Mesenchymal stem cell (in vitro differentiated cells and primary cell): ENCODE measurements around the gene ERCC6L2.

Experiments used
- DNase-seq: peaks from one replicate; pipeline ENCODE4 v3.0.0-alpha.2; 2013
- H2AFZ ChIP-seq: one replicate; pipeline ENCODE4 v1.6.1; 2013; ENCODE audit warnings: low read depth, mild to moderate bottlenecking, control low read depth, inconsistent platforms, low read length, moderate library complexity
- H2AK5ac ChIP-seq: 2 replicates; pipeline ENCODE4 v1.6.1; 2013; ENCODE audit warnings: low read length, moderate library complexity, mild to moderate bottlenecking, inconsistent platforms; ENCODE audit not compliant: severe bottlenecking
- H2BK120ac ChIP-seq: one replicate; pipeline ENCODE4 v1.6.1; 2013; ENCODE audit warnings: low read depth, mild to moderate bottlenecking, inconsistent platforms, low read length, moderate library complexity
- H2BK12ac ChIP-seq, 2 experiments: one replicate each; pipeline ENCODE4 v1.6.1; 2013; ENCODE audit warnings: inconsistent platforms in 2 of 2, low read length in 2 of 2, mild to moderate bottlenecking in 2 of 2, moderate library complexity in 2 of 2, control low read depth in 1 of 2
- H2BK15ac ChIP-seq: one replicate; pipeline ENCODE4 v1.6.1; 2013; ENCODE audit warnings: mild to moderate bottlenecking, low read depth, inconsistent platforms; ENCODE audit not compliant: poor library complexity, severe bottlenecking
- H2BK5ac ChIP-seq: 2 replicates; pipeline ENCODE4 v1.6.1; 2013; ENCODE audit warnings: low read depth, mild to moderate bottlenecking, low read length, control low read depth, inconsistent platforms; ENCODE audit not compliant: poor library complexity, severe bottlenecking
- H3K14ac ChIP-seq, 2 experiments: one replicate each; pipeline ENCODE4 v1.6.1; 2013; ENCODE audit warnings: inconsistent platforms in 2 of 2, low read length in 2 of 2, control low read depth in 1 of 2, mild to moderate bottlenecking in 1 of 2, moderate library complexity in 1 of 2
- H3K18ac ChIP-seq, 2 experiments: one replicate each; pipeline ENCODE4 v1.6.1; 2013; ENCODE audit warnings: inconsistent platforms in 2 of 2, low read length in 2 of 2, control low read depth in 1 of 2, low read depth in 1 of 2, mild to moderate bottlenecking in 1 of 2
- H3K23ac ChIP-seq, 2 experiments: one replicate each; pipeline ENCODE4 v1.6.1; 2013; ENCODE audit warnings: inconsistent platforms in 2 of 2, low read length in 2 of 2, mild to moderate bottlenecking in 2 of 2, moderate library complexity in 2 of 2, control low read depth in 1 of 2
- H3K27ac ChIP-seq: 2 replicates; pipeline ENCODE4 v1.5.1; 2013; ENCODE audit warnings: mild to moderate bottlenecking, moderate library complexity, low read length, control low read depth, inconsistent platforms; ENCODE audit not compliant: poor library complexity, severe bottlenecking
- H3K27me3 ChIP-seq, 2 experiments: 2 replicates each; pipeline versions ENCODE4 v1.6.1 to v1.7.0; 2013; ENCODE audit warnings: low read length in 2 of 2, mild to moderate bottlenecking in 2 of 2, moderate library complexity in 2 of 2, control low read depth in 1 of 2, inconsistent platforms in 1 of 2; ENCODE audit not compliant: control insufficient read depth in 1 of 2, insufficient read depth in 1 of 2
- H3K36me3 ChIP-seq, 2 experiments: 2 replicates each; pipeline versions ENCODE4 v1.6.1 to v1.7.0; 2013; ENCODE audit warnings: low read length in 2 of 2, control low read depth in 1 of 2, inconsistent platforms in 1 of 2, low read depth in 1 of 2, mild to moderate bottlenecking in 1 of 2; ENCODE audit not compliant: insufficient read depth in 2 of 2, control insufficient read depth in 1 of 2
- H3K4ac ChIP-seq, 2 experiments: one replicate each; pipeline ENCODE4 v1.6.1; 2013; ENCODE audit warnings: inconsistent platforms in 2 of 2, low read length in 2 of 2, mild to moderate bottlenecking in 2 of 2, moderate library complexity in 2 of 2, control low read depth in 1 of 2, low read depth in 1 of 2
- H3K4me1 ChIP-seq: 2 replicates; pipeline ENCODE4 v1.6.1; 2013; ENCODE audit warnings: low read depth, low read length, control low read depth; ENCODE audit not compliant: control insufficient read depth, insufficient read depth
- H3K4me2 ChIP-seq: 2 replicates; pipeline ENCODE4 v1.6.1; 2013; ENCODE audit warnings: low read length, mild to moderate bottlenecking, inconsistent platforms; ENCODE audit not compliant: poor library complexity, severe bottlenecking
- H3K4me3 ChIP-seq, 2 experiments: 2 replicates each; pipeline versions ENCODE4 v1.5.1 to v1.7.0; 2013; ENCODE audit warnings: low read length in 2 of 2, mild to moderate bottlenecking in 2 of 2, control low read depth in 1 of 2, low read depth in 1 of 2; ENCODE audit not compliant: insufficient read depth in 1 of 2
- H3K79me1 ChIP-seq: replicated peaks from 2 replicates; pipeline ENCODE4 v1.6.1; 2013; ENCODE audit warnings: mild to moderate bottlenecking, control low read depth, low read length, inconsistent platforms; ENCODE audit not compliant: poor library complexity, severe bottlenecking
- H3K9ac ChIP-seq: 2 replicates; pipeline ENCODE4 v1.7.0; 2013; ENCODE audit warnings: mild to moderate bottlenecking, low read length, moderate library complexity
- H3K9me3 ChIP-seq: 2 replicates; pipeline ENCODE4 v1.7.0; 2013; ENCODE audit warnings: mild to moderate bottlenecking, low read length; ENCODE audit not compliant: control insufficient read depth
- H4K8ac ChIP-seq: one replicate; pipeline ENCODE4 v1.6.1; 2013; ENCODE audit warnings: inconsistent platforms, mild to moderate bottlenecking, low read length, moderate library complexity
- H4K91ac ChIP-seq: one replicate; pipeline ENCODE4 v1.6.1; 2013; ENCODE audit warnings: mild to moderate bottlenecking, low read length, inconsistent platforms
- WGBS: methylation state at CpG from one replicate; pipeline ENCODE4 v1.1.7; 2013; ENCODE audit warnings: mixed read lengths; 5-methylcytosine and 5-hydroxymethylcytosine counted together

ERCC6L2 gene

GRCh38 chr9:95876138-95876444 lies 600 bp downstream of the ERCC6L2 start:
- no peak overlapping the region for H2BK15ac ChIP-seq

DNA sequence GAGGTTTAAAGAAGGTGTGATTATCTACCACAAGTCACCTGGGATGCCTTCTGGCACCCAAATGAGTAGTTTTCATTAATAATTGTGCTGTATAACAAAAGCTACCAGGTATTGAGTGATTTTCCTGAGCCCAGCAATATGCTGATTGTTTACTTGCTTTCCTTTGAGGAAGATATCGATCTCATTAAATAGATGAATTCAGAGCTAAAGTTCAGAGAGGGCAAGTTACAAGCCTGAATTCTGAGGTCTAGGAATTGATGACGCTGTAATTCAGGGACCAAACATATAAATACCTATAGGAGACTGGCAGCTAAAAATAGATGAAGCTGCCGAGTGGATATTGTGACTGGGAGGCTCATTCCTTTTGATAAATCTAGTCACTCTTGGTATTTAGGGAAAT lies 1.1 kb downstream of the ERCC6L2 start:
- Histone ChIP-seq H2BK120ac (no peak overlapping the region), H3K4me3 (no peak overlapping the region), H3K23ac (no peak overlapping the region), H3K4me1 (peaks cover 4% of the 10 kb centered on the region), H4K91ac (no peak overlapping the region), H3K9me3 (no peaks in the 10 kb centered on the region), H3K27me3 (no peaks in the 10 kb centered on the region), H2BK5ac (no peak overlapping the region), H2BK15ac (no peak overlapping the region), H3K18ac (no peak overlapping the region), H2AK5ac (no peak overlapping the region), H3K14ac (no peak overlapping the region), H3K4me2 (no peak overlapping the region), H3K27ac (no peak overlapping the region), H3K4ac (no peak overlapping the region), H4K8ac (no peak overlapping the region), H2AFZ (no peak overlapping the region), H3K9ac (no peak overlapping the region), H2BK12ac (no peak overlapping the region), H3K79me1 (peaks cover 11% of the 10 kb centered on the region), H3K36me3 (peaks cover 0 to 16% of the 10 kb centered on the region in 2 experiments)
- peak; percentile 67 for DNase-seq
- 27% methylated on average over 3 of the region's 3 CpGs for WGBS

More at GRCh38 chr9:95876138-95876444, 600 bp downstream of the ERCC6L2 start:
- WGBS: 3% methylated on average over 9 of the region's 9 CpGs
- peak overlapping the region; percentile 83 for H4K8ac ChIP-seq
- peaks cover 0 to 14% of the 10 kb centered on the region in 2 experiments for H3K36me3 ChIP-seq
- H3K4ac ChIP-seq: peak overlapping the region in 1 of 2 experiments; percentile 88
- H3K18ac ChIP-seq: peak overlapping the region; percentile 59 to 100
- H3K4me1 ChIP-seq: peaks cover 4% of the 10 kb centered on the region
- no peaks in the 10 kb centered on the region for H3K27me3 ChIP-seq
- no peak overlapping the region for H2AK5ac ChIP-seq
- no peak overlapping the region for H3K23ac ChIP-seq
- H3K4me2 ChIP-seq: peak overlapping the region; percentile 46
- H3K79me1 ChIP-seq: peaks cover 11% of the 10 kb centered on the region
- H2AFZ ChIP-seq: peak overlapping the region; percentile 100
- peak overlapping the region in 1 of 2 experiments; percentile 88 for H2BK12ac ChIP-seq
- no peak overlapping the region for H3K9ac ChIP-seq
- peak overlapping the region in 1 of 2 experiments; percentile 99 for H3K14ac ChIP-seq
- peak overlapping the region; percentile 95 for H3K27ac ChIP-seq
- no peak for DNase-seq
- peak overlapping the region in 1 of 2 experiments; percentile 89 for H3K4me3 ChIP-seq
- no peak overlapping the region for H2BK120ac ChIP-seq
- H4K91ac ChIP-seq: peak overlapping the region; percentile 100
- no peaks in the 10 kb centered on the region for H3K9me3 ChIP-seq
- peak overlapping the region; percentile 69 for H2BK5ac ChIP-seq

DNA sequence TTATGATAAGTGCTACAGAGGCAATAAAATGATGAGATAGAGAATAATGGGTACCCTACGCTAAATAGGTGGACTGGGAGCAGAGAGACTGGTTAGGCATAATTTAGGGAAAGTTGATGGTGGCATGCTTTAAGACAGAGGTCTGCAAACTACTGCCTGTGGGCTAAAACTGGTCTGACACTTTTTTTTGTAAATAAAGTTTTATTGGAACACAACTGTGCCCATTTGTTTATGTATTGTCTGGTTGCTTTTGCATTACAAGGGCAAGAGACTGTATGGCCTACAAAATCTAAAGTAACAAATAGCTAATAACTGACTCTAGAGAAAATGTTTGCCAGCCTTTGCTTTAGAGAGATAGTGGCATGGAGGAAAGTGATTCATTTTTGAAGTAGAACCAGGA lies 2.5 kb downstream of the ERCC6L2 start:
- no peak for DNase-seq
- Histone ChIP-seq H3K4me3 (no peak overlapping the region), H3K36me3 (peaks cover 3 to 23% of the 10 kb centered on the region in 2 experiments), H3K23ac (no peak overlapping the region), H3K9ac (no peak overlapping the region), H3K79me1 (peaks cover 13% of the 10 kb centered on the region), H3K27ac (no peak overlapping the region), H4K91ac (no peak overlapping the region), H3K14ac (no peak overlapping the region), H2BK120ac (no peak overlapping the region), H2BK12ac (no peak overlapping the region), H3K4me2 (no peak overlapping the region), H3K4me1 (peaks cover 4% of the 10 kb centered on the region), H3K18ac (no peak overlapping the region), H3K9me3 (no peaks in the 10 kb centered on the region), H2AFZ (no peak overlapping the region), H4K8ac (no peak overlapping the region), H3K4ac (no peak overlapping the region), H3K27me3 (no peaks in the 10 kb centered on the region), H2BK5ac (no peak overlapping the region), H2BK15ac (no peak overlapping the region), H2AK5ac (no peak overlapping the region)
- 100% methylated on average over 1 of the region's 1 CpG for WGBS

DNA sequence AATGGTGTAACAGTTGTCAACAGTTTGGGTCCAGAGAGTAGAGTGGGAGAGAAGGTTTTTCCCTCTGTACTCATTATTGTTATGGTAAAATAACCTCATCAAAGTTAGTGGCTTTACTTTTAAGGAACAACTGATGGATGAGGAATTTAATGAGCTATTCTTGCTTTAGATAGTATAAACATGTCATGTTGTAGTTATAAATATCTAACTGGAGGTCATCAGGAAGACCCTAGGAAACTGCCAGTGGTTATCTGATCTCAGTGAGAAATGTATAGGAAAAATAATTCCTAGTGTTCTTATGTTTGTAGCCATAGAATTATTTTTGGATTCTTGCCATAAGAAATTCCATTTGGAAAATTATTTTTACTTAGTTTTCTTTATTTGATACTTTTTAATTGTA lies 4.1 kb downstream of the ERCC6L2 start:
- Histone ChIP-seq H3K9ac (no peak overlapping the region), H2AK5ac (no peak overlapping the region), H3K4me2 (no peak overlapping the region), H3K18ac (no peak overlapping the region), H2BK5ac (no peak overlapping the region), H2BK15ac (no peak overlapping the region), H3K9me3 (no peaks in the 10 kb centered on the region), H3K14ac (no peak overlapping the region), H4K8ac (no peak overlapping the region), H3K27ac (no peak overlapping the region), H3K27me3 (no peaks in the 10 kb centered on the region), H2BK120ac (no peak overlapping the region), H4K91ac (no peak overlapping the region), H2AFZ (no peak overlapping the region), H3K4ac (no peak overlapping the region), H3K36me3 (peaks cover 3 to 37% of the 10 kb centered on the region in 2 experiments), H3K4me1 (peaks cover 2% of the 10 kb centered on the region), H2BK12ac (no peak overlapping the region), H3K79me1 (peaks cover 13% of the 10 kb centered on the region), H3K23ac (no peak overlapping the region), H3K4me3 (no peak overlapping the region)
- DNase-seq: peak; percentile 54
